CD4-positive, alpha-beta T cell treated with Interleukin-6 for 4 hours (primary cell): ENCODE measurements around the gene GAN.
"Not testable (repeated sequence)": the region's sequence is repeated elsewhere in the genome, so short reads cannot be mapped to it uniquely, and the experiment has no call there.

Experiments used
- DNase-seq: peaks from one replicate; pipeline ENCODE4 v3.0.0-alpha.2; 2020; ENCODE audit warnings: mixed read lengths

The GAN gene

DNA sequence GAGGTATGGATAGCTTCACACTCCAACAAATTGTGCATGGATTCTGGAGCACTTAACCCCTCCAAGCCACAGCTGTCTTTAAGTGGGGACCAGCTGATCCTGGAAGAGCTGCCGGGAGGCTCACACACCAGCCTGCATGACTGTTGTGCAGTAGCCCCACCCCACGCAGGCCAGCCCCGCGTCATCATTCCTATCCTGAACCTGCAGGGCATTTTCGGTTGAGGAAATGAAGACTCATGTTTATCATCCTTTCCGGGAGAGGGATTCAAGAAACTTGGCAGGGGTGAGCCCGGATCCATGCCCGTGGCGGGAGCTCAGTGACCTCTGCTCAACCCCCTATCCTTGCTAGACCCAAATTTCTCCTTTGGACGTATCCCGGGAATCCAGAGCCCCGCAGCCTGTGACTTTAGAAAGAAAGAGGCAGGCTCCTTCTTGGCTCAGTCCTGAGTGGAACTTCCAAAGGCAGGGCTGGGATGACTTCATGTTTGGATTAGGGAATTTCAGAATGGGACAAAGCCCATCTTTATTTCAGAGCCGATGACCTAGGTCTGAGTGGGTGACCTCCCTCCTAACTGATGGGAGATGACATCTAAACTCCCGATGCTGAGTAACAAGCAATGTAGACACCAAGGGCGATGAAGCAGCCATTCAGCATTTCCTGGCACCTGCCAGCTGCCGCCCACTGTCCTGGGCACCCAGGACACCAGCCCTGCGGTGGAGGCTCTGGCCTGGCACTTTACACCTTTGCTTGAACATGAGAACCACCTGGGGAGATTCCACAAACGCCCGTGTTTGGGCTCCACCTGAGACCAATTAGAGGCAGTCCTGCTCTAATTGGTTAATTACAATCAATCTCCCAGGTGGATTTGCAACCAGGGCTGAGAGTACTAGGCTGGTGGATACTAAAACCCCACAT, 86.5 kb downstream of the GAN start:
- DNase-seq, result no peak

DNA sequence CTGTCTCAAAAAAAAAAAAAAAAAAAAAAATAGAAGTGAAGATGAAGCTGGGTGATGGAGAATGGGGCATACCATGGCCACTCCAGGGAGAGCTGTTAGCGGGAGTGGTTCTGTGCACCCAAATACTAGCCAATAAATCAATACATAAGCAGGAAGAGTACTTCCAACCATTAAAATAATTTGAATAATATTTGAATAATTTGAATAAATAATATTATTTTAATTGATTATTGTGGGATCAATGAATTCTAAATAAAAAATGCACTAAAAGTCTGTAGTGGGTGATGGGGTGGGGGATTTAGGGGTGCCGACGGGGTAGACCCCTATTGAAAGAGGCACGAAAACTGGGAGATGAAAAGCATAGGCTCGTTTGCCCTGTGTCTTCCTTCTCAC, 88.4 kb downstream of the GAN start:
- DNase-seq, result no peak

DNA sequence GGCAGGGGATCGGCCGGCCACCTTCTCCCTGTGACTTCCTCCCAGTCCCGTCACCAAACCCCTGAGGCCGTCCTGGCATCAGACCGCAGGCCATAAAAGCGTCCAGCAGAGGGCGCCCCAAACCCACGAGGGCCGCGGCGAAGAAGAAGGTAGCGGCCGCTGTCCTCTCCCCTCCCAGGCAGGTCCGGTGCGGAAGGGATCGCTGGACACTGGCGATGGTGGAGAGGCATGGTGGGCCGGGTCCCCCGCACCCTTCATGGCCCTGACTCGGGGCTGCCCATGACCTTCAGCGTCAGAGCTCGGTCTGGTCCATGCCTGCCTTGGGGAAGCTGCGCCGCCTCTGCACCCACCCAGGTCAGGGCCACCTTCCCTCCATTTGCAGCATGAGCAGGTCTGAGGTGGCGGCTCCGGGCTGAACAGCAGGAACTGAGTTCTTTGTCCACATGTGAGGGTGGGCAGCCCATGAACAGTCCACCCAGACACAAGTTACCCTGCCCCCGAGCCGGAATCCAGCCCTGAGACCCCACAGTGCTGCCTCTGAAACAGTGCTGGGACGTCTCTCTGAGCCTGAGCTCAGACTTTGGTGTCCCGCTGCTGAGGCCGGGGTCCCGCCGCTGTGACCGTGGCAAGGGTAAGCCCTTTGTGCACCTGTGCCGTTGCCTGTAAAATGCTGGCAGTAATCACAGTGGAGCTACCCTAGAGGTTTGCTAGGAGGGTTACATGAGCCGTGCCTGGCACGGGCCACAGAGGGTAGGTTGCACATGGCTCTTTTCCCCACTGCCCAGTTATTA, 89.0 kb downstream of the GAN start:
- peak; percentile 86 for DNase-seq

DNA sequence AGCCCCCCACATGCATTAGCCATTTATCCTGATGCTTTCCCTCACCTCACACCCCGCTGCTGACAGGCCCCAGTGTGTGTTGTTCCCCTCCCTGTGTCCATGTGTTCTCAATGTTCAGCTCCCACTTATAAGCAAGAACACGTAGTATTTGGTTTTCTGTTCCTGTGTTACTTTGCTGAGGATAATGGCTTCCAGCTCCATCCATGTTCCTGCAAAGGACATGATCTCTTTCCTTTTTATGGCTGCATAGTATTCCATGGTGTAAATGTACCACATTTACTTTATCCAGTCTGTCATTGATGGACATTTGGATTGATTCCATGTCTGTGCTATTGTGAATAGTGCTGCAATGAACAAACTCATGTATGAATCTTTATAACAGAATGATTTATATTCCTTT, 90.2 kb downstream of the GAN start:
- not testable (repeated sequence) for DNase-seq

DNA sequence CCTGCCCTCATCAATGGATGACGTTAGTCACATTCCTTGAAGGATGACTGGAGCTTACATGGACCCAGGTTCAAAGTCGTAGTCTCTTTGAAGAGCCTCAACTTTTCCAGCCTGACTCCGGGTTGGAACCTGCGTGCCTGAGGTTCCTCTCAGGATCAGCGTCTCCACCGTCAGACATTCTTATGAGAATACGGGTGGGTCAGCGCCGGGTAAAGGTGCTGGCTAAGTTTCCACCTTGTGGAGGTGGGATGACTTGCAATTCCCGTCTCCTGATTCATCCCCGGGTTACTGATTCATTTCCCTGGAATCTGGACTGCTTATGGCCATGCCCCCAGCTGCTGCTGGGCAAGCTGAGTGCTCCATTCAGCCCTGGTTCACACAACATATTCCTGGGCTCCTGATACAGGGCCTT, 90.9 kb downstream of the GAN start:
- DNase-seq, result no peak

DNA sequence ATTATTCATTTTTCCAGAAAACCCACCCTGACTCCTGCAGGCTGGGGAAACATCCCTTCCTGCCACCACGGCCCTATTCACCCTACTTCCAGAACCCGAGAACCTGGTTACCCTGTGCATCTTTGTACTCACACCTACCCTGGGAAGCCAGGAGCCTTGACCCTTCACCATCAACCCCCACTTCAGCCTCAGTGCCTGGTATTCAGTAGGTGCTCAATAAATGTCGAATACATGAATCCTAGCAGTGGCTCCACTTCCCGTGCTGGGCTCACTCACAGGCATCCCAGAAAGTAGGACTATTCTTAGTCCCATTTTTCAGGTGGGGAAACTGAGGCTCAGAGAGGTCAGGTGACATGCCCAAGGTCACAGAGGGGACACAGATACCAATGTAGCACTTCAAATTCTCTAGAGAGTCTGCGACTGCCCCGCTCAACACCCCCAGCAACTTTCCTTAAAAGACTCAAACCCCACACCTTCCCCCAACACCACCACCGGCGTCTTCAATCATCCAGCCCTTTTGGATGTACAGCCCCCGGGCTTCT, 93.7 kb downstream of the GAN start:
- no peak for DNase-seq

DNA sequence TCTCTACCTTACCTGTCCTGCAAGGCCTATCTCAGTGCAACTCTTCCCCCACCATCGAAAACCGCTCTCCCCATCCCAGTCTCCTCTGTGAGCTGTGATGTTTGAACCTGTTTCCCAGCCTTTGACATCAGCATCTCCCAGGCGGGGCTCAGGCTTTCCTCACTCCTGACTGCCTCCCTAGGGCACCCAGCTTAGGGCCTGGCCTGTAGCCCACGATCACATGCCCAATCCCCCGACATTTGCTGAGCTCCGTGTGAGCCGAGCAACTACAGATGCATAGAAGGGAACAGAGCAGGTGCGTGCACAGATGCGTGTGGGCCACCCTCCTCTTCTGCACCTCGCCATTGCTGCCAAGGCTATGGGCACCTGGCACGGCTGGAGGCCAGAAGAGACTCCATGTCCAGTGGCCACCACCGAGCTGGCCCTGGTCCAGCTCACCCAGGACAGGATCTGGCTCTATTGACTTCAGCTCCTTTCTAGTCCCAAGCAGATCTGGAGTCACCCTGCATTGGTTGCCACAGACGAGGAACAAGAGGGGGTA, 94.3 kb downstream of the GAN start:
- DNase-seq, result no peak

DNA sequence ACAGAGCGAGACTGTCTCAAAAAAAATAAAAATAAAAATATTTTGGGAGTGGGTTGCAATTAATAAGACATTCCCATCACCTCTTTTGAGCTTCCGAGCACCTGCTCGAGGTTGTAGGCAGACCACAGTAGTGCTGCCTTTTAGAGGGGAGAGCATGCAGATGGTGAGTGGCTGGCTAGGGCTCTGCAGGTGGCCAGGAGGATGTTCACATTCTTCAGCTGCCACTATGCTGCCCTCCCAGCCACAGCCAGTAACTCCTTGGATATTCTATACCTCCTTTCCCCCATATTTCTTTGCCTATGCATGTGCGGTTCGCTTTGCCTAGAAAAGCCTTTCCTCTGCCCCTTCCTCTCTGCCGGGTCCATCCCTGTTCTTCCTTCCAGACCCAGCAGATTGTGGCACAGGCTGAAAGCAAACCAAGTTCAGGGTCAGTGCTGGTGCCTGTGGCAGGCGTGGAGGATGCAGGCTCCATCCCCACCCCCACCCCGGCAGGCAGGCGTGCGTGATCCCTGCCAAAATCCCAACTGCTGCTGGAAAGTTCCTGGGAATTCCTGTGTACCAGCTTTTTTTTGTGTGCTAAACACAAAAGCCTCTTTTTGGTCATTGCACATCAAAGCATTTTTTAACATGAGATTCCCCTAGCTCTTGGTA, 96.0 kb downstream of the GAN start:
- no peak for DNase-seq

DNA sequence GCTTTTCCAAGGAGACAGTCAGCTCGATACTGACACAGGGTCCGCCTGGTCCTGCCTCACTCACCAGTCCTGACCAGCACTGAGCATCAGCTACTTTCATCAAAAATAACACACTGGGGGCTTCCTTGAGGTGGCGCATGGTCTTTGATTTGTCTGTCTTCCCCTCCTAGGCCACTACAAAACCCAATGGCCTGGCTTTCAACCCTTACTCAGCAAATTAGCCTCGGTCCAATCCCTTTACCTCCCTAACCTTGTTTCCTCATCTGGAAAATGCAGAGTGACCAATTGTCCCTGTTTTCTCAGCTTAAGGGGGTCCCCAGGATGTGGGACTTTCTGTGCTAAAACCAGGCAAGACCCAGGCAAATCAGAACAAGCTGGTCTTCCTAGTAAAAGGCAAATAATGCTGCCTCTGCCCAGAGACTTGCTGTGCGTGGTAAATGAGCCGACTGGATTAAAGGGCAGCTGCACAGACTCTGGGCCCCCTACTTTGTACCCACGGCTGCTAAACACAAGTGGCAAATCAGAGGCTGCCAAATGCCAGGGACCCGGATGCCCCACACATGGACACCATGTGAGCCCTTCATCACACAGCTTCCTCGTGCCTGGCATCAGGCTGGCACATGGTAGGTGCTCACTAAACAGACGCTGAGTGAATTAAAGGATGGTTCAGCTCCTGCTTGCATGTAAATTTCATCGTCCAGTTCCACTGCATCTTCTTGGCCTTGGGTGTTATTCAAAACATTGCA, 98.7 kb downstream of the GAN start:
- DNase-seq, result no peak

DNA sequence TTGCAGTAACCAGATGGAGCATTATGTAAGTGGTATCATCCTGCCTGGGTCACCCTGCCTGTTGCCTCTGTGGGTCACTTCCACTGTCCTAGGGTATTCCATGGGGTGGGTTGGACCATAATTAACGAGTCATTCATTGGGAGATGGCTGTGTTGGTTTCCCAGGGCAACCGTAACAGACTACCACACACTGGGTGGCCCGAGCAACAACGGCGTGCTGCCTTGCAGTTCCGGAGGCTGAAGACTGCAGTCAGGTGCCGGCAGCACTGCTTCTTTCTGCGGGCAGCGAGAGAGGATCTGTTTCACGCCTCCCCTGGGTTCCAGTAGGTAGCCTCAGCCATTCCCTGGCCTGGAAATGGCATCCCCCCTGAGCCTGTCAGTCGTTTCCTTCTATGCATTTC, 101.0 kb downstream of the GAN start:
- no peak for DNase-seq

DNA sequence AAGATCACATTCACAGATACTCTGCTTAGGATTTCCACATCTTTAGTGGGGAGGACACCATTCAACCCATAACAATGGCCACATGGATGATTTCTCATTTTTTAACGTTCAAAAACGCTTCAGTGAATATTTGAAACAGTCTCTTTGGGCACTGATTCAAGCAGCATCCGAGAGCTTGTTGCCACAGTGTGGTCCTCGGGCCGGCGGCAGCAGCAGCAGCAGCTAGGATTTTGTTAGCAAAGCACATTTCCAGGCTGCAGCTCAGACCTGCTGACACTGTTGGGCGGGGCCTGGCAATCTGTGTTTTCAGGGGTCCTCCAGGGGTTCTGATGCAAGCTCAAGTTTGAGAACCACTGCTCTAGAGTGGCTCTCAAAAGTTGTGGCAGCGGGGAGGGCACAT, 102.0 kb downstream of the GAN start:
- no peak for DNase-seq

DNA sequence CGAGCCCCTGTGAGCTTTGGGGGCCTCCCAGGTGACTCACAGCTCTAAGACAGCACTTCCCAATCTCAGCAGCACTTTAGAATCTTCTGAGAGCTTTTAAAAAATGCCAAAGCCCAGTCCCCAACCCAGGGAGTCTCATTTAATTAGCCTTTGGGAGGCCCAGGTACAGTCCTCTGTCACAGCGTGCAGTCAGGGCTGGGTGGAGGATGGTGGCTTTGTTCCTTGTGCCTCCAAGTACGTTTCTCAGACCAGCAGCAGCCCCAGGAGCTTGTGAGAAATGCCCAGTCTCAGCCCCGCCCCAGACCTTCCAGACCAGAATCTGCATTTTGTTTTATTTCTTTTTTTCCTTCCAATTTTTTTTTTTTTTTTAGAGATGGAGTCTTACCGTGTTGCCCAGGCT, 102.4 kb downstream of the GAN start:
- DNase-seq, result no peak

DNA sequence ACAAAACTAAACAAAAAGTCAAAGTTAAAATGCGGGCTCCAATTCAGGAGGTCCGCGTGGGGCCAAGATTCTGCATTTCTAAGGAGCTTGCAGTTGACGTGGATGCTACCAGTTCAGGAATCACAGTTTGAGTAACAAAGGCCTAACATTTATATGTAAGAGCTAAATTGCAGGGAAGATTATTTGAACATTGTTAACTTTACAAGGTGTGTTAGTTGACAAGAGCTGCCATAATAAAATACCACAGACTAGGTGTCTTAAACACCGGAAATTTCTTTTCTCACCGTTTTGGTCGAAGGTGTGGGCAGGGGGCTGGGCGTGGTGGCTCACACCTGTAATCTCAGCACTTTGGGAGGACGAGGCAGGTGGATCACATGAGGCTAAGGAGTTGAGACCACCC, 105.0 kb downstream of the GAN start:
- no peak for DNase-seq

DNA sequence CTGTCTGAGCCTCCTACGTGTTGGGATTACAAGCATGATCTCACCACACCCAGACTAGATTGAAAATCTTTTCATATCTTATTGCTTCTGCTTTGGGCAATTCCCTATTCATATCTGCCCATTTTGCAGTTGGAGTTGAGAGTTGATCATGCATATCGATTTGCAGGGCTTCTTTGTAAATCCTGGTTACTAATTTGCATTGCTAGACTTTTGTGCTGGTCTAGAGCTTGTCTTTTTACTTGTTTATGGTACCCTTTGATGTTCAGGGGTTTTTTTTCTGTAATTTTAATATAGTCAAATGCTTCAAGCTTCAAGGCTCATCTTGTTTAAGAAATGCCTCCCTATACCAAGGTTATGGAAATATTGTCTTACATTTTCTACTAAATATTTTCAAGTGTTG, 106.4 kb downstream of the GAN start:
- DNase-seq, result no peak

DNA sequence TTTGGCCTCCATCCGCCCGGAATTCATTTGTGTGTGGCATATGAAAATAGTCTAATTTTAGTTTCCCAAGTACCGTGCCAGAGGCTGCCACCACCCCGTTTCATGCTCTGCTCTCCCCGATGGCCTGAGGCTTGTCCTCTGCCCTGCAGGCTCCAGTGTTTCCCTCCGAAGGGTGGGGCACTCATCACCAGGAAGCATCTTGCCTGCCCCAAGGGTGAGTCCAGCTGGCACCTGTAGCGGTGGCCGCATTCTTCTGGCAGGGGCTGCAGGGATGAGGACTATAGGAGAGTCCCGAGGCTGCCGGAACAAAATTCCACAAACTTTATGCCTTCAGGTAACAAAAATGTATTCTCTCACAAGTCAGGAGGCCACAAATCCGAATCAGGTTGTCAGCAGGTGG, 106.8 kb downstream of the GAN start:
- no peak for DNase-seq

DNA sequence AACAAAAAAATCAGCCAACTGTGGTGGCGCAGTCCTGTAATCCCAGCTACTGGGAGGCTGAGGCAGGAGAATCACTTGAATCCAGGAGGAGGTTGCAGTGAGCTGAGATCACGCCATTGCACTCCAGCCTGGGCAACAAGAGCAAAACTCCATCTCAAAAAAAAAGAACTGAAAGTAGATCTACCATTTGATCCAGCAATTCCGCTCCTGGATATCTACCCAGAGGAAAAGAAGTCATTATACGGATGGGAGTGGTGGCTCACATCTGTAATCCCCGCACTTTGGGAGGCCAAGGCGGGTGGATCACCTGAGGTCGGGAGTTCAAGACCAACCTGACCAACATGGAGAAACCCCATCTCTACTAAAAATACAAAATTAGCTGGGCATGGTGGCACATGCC, 107.4 kb downstream of the GAN start:
- not testable (repeated sequence) for DNase-seq

DNA sequence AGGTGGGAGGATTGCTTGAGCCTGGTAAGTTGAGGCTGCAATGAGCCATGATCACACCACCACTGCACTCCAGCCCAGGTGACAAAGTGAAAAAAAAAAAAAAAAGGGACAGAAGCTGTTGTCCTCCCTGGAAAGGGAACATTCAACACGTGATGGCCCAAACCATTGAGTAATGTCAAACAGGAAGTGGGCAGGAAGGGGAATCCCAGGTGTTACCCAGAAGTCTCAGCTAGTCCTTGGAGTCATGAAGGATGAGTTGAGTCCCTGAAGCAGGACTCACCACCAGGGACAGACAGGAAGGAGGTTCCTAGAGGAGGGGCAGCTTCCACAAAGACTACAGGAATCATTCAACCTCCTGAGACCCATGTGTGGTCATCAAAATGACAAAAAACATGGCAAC, 110.0 kb downstream of the GAN start:
- DNase-seq, result no peak

DNA sequence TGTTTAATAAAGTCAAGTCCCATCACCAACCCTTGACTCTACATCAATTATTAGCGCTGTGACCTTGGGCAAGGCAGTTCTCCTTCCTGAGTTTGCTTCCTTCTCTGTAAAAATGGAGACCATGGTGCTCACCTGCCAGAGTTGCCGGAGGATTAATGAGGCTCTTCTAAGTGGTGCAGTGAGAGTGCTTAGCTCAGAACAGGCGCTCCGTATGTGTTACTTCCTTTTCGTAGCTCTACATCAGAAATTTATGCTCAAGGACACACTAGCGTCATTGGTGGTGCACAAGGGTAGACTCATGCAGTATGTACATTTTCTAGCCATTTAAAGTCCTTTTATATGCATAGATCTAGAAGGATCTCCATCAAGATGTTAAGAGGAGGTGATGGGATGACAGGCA, 112.5 kb downstream of the GAN start:
- DNase-seq, result no peak

DNA sequence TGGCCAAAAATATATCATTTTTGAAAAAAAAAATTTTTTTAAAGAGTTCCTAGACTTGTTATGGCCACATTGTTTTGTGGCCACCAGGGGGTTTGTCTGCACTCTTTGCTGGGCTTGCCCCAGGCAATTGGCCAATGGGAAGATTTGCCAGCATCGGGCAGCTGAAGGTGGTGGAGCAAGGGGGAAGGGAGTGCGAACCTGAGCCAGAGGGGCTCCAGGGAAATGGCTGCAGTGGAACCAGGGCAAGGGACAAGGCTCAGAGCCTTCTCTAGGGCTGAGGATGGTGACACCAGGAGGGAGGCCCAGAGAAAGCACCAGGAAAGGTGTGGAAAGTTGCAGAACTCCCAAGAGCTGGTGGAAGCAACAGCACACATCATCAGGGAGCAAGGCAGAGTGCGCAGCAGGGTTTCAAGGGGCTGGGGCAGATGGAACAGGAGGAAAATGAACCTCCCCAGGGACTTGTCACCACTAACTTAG, 114.3 kb downstream of the GAN start:
- peak; percentile 24 for DNase-seq

DNA sequence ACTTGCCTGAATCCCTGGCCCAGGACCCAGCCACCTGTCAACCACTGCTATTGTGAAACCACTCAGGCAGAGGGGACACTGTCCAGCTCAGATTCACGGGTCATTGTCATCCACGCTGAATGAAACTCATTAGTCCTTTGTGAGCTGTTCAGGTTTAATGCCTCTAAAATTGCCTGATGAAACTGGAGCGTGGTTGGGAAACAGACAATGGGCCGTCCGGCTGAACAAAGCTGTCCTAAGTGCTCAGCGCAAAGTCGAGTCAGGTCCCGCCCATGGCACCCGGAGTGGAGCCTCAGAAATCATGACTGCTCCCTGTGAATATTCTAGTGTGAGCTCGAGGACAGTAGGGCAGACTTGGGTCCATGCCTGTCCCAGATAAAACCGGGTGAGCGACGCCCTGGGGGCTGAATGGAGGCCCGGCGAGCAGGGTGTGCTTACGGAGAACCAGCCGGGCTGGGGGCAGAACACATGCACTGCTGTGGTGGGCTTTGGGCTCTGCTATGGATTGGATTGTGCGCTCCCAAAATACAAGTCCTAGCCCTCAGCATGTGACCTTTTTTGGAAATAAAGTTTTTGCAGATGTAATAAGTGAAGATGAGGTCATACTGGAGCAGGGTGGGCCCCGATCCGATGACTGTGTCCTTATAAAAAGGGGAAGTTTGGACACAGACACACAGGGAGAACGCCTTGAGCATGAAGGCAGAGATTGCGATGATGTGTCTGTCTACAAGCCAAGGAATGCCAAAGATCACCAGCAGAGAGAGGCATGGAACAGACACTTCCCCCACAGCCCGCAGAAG, 117.0 kb downstream of the GAN start:
- DNase-seq, result no peak

DNA sequence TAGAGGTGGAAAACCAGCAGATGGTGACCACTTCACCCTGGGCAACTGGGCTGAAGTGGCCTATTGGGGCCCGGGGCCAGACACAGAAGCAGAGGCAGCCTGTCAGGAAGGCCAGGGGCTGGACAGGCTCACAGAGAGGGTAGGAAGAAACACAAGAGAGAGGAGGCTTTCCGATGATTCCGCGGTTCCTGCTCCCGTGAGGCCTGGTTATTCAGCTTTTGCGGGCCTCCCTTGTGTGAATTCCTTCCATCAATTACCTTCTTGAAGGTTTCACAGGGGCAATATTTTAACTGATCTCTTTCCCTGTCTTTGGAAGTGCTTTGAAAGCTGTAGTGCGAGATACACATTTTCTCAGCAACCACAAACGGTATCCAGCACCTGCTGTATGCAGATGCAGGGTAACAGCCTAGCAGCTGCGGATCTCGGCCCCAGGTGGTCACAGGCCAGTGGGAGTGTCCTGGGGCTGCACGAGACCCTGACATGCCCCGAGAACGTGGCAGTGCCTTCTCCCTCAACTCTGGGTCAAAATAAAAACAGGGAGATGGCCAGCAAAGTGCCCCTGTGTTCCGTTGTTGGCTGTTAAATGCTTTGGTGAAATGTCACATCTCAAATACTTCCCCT, 118.3 kb downstream of the GAN start:
- no peak for DNase-seq
